Measurements from ENCODE around the gene GOLGA6L10. TPM values are rescaled to one million over a fixed set of nuclear protein-coding genes. Genes with fewer than 3 reads are reported as not detected.
"Not testable (repeated sequence)": the region's sequence is repeated elsewhere in the genome, so short reads cannot be mapped to it uniquely, and the experiment has no call there.

GOLGA6L10 gene
- total RNA-seq, 2 donors from 2014 or later, result 0.36 to 6.0 TPM

GRCh38 chr15:82317091-82317489, 32.2 kb downstream of the GOLGA6L10 start:
- TF ChIP-seq POLR2A (IDR thresholded peaks at IDR 0.05), result no peak
- TF ChIP-seq CTCF (IDR thresholded peaks at IDR 0.05), result no peak
- TF ChIP-seq POLR2AphosphoS5 (IDR thresholded peaks at IDR 0.05), result no peak
- H3K9me3 ChIP-seq, result no peaks in the 10 kb centered on the region
- intact Hi-C loops (cut with DNase I), result no loop called here

GRCh38 chr15:82316247-82317090, 32.8 kb downstream of the GOLGA6L10 start:
- intact Hi-C loops (cut with DNase I); H3K9me3 ChIP-seq; H3K36me3 ChIP-seq; H3K4me3 ChIP-seq; H3K27ac ChIP-seq; DNase-seq (ENCODE audit: low spot score); H3K4me1 ChIP-seq (replicated peaks); H3K27me3 ChIP-seq (replicated peaks; ENCODE audit: insufficient read depth): not testable (repeated sequence)
- 97% methylated on average over 19 of the region's 23 CpGs for WGBS

More at GRCh38 chr15:82317091-82317489, 32.2 kb downstream of the GOLGA6L10 start:
- no peaks in the 10 kb centered on the region for H3K36me3 ChIP-seq
- H3K4me3 ChIP-seq, result no peak overlapping the region
- no peaks in the 10 kb centered on the region for H3K4me1 ChIP-seq (replicated peaks)
- no peak for DNase-seq (ENCODE audit: low spot score)
- 89% methylated on average over 12 of the region's 12 CpGs for WGBS
- no peaks in the 10 kb centered on the region for H3K27me3 ChIP-seq (replicated peaks; ENCODE audit: insufficient read depth)
- no peak overlapping the region for H3K27ac ChIP-seq

- Histone ChIP-seq H3K27me3 (replicated peaks; ENCODE audit: insufficient read depth) (no peaks in the 10 kb centered on the region), H3K36me3 (no peaks in the 10 kb centered on the region), H3K9me3 (no peaks in the 10 kb centered on the region), H3K4me3 (no peak overlapping the region), H3K27ac (no peak overlapping the region), H3K4me1 (replicated peaks) (no peaks in the 10 kb centered on the region)
- TF ChIP-seq POLR2A (IDR thresholded peaks at IDR 0.05), result no peak
- no peak for TF ChIP-seq CTCF (IDR thresholded peaks at IDR 0.05)
- intact Hi-C loops (cut with DNase I), result no loop called here
- WGBS, result 84% methylated on average over 23 of the region's 24 CpGs
- DNase-seq (ENCODE audit: low spot score), result no peak
These were observed 33.6 kb downstream of the GOLGA6L10 start for GRCh38 chr15:82315519-82316246.

- H3K27ac ChIP-seq, result no peak overlapping the region
- 84% methylated on average over 7 of the region's 9 CpGs for WGBS
- no peak overlapping the region for H3K4me3 ChIP-seq
- H3K9me3 ChIP-seq, result no peaks in the 10 kb centered on the region
- intact Hi-C loops (cut with DNase I), result no loop called here
- no peak for TF ChIP-seq POLR2A (IDR thresholded peaks at IDR 0.05)
- no peak for TF ChIP-seq CTCF (IDR thresholded peaks at IDR 0.05)
- TF ChIP-seq POLR2AphosphoS5 (IDR thresholded peaks at IDR 0.05), result no peak
- no peaks in the 10 kb centered on the region for H3K27me3 ChIP-seq (replicated peaks; ENCODE audit: insufficient read depth)
- DNase-seq (ENCODE audit: low spot score), result no peak
- H3K36me3 ChIP-seq, result no peaks in the 10 kb centered on the region
- no peaks in the 10 kb centered on the region for H3K4me1 ChIP-seq (replicated peaks)
These were observed 34.3 kb downstream of the GOLGA6L10 start for GRCh38 chr15:82314769-82315518.

GRCh38 chr15:82313951-82314768, 35.1 kb downstream of the GOLGA6L10 start:
- H3K4me1 ChIP-seq (replicated peaks); H3K27ac ChIP-seq; intact Hi-C loops (cut with DNase I); DNase-seq (ENCODE audit: low spot score); H3K9me3 ChIP-seq; H3K4me3 ChIP-seq; H3K27me3 ChIP-seq (replicated peaks; ENCODE audit: insufficient read depth); H3K36me3 ChIP-seq: not testable (repeated sequence)
- 90% methylated on average over 21 of the region's 21 CpGs for WGBS
